ENCODE measurements around the gene METTL9.
"Not testable (repeated sequence)": the region's sequence is repeated elsewhere in the genome, so short reads cannot be mapped to it uniquely, and the experiment has no call there.

Gene METTL9

DNA sequence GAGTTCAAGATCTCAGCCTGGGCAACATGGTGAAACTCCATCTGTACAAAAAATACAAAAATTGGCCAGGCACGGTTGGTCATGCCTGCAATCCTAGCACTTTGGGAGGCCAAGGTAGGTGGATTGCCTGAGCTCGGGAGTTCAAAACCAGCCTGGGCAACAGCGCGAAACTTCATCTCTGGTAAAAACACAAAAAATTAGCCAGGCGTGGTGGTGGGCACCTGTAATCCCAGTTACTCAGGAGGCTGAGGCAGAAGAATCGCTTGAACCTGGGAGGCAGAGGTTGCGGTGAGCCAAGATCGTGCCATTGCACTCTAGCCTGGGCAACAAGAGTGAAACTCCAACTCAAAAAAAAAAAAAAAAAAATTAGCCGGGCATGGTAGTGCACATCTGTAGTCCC is 25.9 kb upstream of the METTL9 start:
- not testable (repeated sequence) for DNase-seq (ENCODE audit: low read depth, low spot score)

DNA sequence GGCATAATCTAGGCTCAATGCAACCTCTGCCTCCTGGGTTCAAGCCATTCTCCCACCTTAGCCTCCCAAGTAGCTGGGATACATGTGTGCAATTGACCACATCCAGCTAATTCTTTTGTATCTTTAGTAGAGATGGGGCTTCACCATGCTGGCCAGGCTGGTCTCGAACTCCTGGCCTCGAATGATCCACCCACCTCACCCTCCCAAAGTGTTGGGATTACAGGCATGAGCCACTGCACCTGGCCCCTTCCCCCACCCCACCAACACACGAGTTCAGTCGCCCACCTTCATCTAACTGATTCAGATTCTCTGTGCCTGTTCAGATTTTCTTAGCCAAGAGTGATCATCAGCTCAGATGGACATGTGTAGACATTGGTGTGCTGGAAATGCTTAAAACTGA is 25.0 kb upstream of the METTL9 start:
- no peak for DNase-seq (ENCODE audit: low read depth, low spot score)

DNA sequence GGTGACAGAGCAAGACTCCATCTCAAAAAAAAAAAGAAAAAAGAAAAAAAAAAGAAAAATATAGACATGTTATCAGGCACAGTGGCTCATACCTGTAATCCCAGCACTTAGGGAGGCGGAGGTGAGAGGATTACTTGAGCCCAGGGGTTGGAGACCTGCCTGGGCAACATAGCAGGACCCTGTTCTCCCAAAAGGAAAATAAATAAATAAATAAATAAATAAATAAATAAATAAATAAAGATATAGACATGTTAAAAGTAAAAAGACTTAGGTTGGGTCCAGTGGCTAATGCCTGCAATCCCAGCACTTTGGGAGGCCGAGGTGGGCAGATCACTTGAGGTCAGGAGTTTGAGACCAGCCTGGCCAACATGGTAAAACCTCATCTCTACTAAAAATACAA is 23.1 kb upstream of the METTL9 start:
- not testable (repeated sequence) for DNase-seq (ENCODE audit: low read depth, low spot score)

DNA sequence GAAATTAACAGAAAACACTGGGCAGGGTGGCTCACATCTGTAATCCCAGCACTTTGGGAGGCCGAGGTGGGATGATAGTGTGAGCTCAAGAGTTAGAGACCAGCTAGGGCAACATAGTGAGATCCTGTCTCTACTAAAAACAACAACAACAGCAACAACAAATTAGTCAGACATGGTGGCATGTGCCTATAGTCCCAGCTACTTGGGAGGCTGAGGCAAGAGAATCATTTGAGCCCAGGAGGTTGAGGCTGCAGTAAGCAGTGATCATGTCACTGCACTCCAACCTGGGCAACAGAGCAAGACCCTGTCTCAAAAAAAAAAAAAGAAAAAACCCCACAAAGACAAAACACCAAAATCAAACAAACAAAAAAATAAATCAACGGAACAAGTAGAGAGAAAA is 21.9 kb upstream of the METTL9 start:
- not testable (repeated sequence) for DNase-seq (ENCODE audit: low read depth, low spot score)

DNA sequence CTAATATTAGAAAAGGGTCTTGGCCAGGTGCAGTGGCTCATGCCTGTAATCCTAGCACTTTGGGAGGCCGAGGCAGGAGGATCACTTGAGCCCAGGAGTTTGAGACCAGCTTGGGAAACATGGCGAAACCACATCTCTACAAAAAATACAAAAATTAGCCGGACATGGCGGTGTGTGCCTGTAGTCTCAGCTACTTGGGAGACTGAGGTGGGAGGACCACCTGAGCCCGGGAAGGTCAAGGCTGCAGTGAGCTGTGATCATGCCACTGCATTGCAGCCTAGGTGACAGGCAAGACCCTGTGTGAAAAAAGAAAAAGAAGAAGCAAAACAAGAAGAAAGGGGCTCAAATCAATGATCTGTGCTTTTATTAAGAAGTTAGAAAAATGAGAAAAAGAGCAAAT is 21.1 kb upstream of the METTL9 start:
- not testable (repeated sequence) for DNase-seq (ENCODE audit: low read depth, low spot score)

DNA sequence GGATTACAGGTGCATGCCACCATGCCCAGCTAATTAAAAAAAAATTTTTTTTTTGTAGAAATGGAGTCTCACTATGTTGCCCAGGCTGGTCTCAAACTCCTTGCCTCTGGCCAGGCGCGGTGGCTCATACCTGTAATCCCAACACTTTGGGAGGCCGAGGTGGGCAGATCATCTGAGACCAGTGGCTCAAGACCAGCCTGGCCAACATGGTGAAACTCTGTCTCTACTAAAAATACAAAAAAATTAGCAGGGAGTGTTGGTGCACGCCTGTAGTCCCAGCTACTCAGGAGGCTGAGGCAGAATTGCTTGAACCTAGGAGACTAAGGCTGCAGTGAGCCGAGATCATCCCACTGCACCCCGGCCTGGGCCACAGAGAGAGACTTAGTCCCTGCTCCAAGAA is 19.2 kb upstream of the METTL9 start:
- DNase-seq (ENCODE audit: low read depth, low spot score) = not testable (repeated sequence)

DNA sequence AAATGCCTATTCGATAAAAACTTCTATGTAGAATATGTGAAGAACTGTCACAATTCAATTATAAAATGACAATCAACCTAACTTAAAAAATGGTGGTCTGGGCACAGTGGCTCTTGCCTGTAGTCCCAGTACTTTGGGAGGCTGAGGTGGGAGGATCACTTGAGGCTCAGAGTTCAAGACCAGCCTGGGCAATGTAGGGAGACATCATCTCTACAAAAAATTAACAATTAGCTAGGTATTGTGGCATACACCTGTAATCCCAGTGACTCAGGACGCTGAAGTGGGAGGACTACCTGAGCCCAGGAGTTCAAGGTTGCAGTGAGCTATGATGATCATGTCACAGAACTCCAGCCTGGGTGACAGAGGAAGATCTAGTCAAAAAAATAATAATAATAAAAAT is 18.6 kb upstream of the METTL9 start:
- no peak for DNase-seq (ENCODE audit: low read depth, low spot score)

DNA sequence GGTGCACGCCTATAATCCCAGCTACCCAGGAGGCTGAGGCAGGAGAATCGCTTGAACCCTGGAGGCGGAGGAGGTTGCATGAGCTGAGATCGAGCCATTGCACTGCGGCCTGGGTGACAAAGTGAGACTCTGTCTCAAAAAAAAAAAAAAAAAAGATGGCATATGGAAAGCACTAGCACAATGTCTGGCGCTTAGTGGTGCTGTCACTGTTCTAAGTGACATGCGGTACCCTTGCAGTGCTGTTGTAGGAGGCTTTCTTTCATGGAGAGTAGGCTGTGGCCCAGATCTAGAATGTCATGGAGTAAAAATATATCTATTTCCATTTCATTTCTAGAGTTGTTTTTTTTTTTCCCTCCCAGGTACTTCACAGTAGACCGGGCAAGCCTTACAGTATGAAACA is 14.6 kb upstream of the METTL9 start:
- DNase-seq (ENCODE audit: low read depth, low spot score) = no peak

DNA sequence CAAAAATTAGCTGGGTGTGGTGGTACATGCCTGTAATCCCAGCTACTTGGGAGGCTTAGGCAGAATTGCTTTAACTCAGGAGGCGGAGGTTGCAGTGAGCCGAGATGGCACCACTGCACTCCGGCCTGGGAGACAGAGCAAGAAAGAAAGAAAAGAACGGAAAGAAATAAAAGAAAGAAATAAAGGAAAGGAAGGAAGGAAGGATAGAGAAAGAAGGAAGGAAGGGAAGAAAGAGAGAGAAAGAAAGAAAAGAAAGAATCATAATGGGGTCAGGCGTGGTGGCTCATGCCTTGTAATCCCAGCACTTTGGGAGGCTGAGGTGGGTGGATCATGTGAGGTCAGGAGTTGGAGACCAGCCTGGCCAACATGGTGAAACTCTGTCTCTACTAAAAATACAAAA is 10.8 kb upstream of the METTL9 start:
- not testable (repeated sequence) for DNase-seq (ENCODE audit: low read depth, low spot score)

DNA sequence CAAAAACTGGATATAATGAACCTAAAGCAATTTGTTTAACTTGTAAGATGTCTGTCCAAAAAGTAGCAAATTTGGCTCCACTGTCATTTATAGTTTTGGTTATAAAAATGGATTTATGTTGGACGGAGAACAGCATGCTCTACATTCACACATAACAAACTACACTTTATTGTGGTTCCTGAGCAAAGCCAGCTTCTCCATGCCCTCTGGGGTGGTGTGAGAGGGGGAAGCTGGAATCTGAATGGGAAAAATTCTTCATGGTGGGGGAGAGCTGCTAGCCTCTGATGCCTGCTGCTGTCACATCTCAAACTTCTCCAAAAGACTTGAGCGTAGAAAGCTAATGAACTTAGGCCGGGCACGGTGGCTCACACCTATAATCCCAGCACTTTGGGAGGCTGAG is 9.8 kb upstream of the METTL9 start:
- no peak for DNase-seq (ENCODE audit: low read depth, low spot score)

DNA sequence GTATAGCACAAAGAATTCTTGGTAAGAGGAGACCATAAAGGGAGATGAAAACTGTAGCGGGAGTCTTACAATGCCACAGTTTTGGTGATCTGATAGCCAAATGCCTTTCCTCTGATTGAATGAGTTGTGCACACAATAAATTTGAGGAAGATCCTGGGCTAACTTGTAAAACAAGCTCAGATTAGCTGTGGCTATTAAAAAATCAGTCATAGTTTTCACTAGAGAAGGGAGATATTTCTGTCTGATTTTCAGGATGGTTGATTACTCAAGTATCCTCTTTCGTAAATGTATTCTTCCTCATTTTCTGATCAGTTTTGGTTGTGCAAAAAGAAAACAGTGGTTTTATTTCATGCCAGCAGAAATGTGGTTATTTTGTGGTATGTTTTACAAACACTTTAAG is 9.1 kb upstream of the METTL9 start:
- no peak for DNase-seq (ENCODE audit: low read depth, low spot score)

DNA sequence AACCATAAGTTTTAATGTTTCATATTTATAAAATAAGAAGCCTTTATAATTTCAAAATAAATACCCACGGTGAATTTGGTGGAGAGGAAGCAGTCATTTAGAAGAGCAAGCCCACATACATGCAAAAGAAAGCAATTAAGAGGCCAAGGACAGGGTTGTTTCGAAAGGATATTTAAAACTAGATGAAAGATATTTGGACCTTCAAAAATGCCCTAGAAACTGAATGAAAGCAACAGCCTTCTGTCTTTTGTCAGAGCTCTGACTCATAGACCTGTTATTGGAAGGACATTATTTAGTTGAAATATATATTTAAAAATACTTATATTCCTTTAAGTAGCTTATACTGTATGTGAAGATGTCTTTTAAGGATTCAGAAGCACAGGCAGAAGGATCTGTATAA is 8.6 kb upstream of the METTL9 start:
- no peak for DNase-seq (ENCODE audit: low read depth, low spot score)

DNA sequence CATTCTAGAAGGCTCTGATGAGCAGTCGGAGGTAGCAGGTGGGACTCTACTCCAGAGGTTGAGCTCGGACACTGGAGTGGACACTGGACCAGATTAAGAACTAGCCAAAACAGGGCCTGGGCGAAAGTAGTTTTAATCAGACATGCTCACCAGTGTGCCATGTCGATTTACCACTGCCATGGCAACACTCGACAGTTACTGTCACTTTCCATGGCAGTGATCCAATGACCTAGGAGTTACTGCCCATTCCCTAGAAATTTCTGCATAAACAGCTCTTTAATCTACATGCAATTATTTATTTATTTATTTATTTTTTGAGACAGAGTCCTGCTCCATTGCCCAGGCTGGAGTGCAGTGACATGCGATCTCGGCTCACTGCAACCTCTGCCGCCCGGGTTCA is 7.2 kb upstream of the METTL9 start:
- DNase-seq (ENCODE audit: low read depth, low spot score) = no peak

DNA sequence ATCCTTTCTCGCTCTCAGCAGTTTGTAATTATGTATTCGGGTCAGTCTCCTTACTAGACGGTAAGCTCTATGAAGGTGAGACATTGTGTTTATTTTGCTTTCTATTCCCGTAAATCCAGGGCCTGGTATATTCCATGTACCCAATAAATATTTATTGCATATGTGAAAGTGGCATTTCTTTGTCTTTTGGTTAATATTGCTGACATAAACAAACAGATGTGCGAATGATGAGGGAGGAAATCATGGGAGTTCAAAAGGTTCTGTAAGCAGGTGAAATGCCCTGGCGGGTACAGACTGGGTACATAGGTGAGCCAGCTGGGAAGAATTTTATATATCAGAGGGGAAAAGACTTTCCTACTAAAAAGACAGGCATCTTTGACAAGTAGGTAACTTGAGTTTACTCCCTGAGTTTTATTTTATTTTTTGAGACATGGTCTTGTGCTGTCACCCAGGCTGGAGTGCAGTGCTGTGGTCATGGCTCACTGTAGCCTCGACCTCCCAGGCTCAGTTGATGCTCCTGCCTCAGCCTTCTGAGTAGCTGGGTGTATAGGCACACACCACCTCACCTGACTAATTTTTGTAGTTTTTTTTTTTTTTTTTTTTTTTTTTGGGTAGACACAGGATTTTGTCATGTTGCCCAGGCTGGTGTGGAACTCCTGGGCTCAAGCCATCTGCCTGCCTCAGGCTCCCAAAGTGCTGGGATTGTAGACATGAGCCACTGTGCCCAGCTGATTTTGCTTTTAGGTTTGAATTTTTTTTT is 5.7 kb upstream of the METTL9 start:
- no peak for DNase-seq (ENCODE audit: low read depth, low spot score)

DNA sequence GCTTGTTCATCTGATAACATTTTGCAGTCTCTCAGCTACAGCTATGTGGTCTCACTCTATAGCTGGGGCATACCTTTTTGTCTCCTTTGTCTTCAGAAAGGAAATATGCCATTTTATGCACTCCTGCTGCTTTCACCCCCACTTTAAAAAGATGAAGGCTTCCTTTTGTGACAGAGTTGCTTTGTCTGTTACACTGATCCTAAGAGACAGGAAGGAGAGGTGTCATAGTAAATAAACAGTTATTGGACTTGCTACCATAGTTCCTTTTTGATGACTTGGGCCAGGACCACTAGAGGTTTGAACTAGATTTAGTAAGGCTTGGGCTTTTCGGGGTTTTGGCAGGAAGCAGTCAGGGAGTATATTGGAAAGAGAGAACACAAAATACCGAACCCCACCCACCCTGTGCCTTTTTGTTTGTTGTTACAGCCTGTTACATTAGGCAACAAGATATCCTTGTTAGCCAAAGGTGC is 1.8 kb upstream of the METTL9 start:
- no peak for DNase-seq (ENCODE audit: low read depth, low spot score)

DNA sequence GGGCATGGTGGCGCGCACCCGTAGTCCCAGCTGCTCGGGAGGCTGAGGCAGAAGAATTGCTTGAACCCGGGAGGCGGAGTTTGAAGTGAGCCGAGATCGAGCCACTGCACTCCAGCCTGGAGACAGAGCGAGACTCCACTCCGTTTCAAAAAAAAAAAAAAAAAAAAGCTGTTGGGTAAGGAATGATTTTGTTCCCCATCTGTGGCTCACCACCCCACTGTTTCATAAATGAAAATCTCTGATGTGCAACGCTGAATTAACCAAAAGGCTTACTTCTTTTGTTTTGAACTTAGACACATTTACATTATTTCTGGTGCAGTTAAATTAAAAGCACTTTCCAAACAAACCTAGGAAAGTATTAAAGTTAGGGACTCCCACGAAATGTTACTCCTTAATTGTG is 1.2 kb upstream of the METTL9 start:
- no peak for DNase-seq (ENCODE audit: low read depth, low spot score)

DNA sequence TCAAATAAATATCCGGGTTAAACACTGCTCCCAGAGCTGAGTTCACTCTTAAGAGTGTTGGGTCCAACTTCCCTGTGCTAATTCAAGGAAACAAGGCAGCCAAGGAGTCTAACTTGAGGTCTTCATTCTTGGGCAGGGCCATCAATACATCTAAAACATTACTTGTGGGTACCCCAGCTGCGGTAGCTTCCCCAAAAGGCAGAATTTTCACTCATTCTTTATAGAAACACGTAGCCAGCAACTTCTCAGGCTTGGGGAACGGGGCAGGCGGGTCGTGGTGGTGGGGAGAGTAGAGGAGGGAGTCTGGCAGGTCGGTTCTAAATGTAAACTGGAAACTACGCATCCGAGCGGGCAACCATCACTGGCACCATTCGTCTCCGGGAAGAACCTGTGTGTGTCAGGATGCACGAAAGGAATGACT is 666 bp upstream of the METTL9 start:
- DNase-seq (ENCODE audit: low read depth, low spot score) = no peak

DNA sequence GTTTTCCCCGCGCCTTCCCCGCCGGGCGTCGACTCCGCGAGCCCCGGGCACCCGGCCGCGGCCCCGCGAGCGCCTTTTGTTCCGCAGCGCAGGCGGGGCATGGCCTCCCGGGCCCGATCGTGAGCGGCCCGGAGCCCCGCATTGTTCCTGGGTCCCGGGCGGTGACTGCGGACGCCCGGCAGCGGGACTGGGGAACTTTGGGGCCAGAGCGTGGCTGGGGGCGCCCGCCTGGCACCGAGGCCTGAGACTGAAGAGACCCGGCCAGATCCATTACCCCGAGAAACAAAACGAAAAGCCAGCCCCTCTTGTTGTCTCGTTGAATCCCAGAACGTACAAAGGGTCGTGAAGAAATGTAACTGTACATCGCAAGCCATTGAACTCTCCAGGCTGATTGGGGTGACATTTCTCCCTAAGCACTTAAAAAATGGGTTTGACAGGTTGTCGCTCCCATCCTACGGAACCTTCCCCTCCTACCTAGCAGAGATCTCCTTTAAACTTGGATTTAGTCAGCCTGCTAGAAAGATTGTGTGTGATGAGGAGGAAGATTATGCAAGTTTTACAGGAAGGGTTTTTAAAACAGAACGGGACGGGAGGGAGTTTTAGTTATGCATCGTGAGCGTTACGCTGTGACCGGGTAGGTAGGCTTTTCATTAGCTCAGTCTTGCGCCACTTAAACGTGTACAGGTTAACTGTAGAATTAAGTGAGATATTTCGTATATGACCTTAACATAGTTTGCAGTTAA is 825 bp downstream of the METTL9 start:
- DNase-seq (ENCODE audit: low read depth, low spot score) = no peak

DNA sequence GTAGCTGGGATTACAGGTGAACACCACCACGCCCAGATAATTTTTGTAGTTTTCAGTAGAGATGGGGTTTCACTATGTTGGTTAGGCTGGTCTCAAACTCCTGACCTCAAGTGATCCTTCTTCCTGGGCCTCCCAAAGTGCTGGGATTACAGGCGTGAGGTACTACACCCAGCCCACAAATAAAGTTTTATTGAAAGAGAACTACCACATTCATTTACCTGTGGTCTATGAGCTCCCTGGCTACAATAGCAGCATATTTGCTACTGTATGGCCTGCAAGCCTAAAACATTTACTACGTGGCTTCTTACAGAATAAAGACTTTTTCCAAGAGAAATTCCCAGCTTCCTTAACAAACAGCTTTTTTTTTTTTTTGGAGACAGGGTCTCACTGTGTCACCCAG is 3.4 kb downstream of the METTL9 start:
- no peak for DNase-seq (ENCODE audit: low read depth, low spot score)

DNA sequence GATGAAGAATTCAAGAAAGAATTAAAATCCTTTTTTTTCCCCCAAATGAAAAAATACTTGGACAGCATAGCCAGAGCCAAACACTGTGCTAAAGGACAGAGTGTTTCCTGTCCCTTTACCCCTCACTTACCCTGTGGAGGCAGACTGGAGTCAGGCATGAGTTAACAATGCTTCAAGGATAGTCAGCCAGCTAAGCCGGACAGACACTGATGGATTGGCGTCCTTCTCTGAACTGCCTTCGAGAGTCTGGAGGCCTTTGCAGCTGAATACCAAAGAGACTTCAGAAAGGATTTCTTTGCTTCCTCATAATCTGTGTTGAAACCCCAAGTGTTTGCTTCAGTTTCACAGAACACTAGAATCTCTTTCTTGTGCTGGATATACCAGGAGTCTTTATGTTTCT is 4.6 kb downstream of the METTL9 start:
- no peak for DNase-seq (ENCODE audit: low read depth, low spot score)

DNA sequence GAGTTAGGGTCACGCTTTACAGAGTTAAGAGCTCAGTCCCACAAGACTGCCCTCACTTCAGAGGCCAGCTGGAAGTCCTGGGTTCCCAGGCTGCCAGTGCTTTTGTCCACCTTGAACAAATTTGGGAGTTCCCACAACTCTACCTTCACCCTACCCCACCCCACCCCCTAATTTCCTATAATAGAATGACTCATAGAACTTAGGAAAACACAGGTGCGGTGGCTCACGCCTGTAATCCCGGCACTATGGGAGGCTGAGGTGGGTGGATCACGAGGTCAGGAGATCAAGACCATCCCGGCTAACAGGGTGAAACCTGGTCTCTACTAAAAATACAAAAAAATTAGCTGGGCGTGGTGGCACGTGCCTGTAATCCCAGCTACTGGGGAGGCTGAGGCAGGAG is 6.5 kb downstream of the METTL9 start:
- not testable (repeated sequence) for DNase-seq (ENCODE audit: low read depth, low spot score)

DNA sequence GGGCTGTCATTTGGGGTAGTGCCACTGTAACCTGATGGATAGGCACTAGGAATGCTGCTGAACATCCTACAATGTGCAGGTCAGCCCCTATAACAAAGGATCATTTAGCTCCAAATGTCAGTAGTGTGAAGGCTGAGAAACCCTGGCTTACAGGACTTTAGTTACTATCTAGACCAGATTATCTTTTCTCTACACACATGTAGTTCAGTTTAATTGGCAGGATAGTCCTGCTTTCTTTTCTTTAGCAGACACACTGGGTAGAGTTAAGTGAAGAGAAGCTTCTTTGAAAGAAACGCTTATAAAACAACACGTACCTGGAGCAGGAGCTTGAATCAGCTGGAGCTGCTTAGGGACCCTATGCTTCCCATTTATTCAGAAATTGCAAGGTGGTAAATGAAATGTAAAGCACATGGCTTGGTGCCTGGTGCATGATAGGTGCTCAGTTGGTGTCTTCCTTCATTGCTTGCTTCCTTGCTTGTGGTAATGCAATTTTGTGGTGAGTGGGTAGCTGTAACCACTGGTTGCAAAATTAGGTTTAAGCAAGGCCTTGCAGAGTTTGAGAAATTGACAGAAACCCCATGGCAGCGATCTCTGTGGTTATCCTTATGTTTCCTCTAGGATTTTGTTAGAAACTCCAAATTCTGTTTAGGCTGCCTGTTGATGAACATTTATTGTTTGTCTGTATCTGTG is 9.4 kb downstream of the METTL9 start:
- no peak for DNase-seq (ENCODE audit: low read depth, low spot score)

Measured in activated CD4-positive, CD25-positive, alpha-beta regulatory T cell treated with anti-CD3 and anti-CD28 coated beads, Interleukin-2, amount 50 U/mL, for 16 hours (primary cell).